ENCODE results near the gene SOCS1. TPM values are rescaled to one million over a fixed set of nuclear protein-coding genes. Genes with fewer than 3 reads are reported as not detected.
"Not testable (repeated sequence)": the region's sequence is repeated elsewhere in the genome, so short reads cannot be mapped to it uniquely, and the experiment has no call there.

Gene SOCS1
- polyA plus RNA-seq, 4 donors: 4.7 to 12.7 (median 7.2) TPM

GRCh38 chr16:11232302-11232851 is 23.6 kb downstream of the SOCS1 start:
- no peak for DNase-seq (ENCODE audit: low read depth in 4 of 4, low spot score in 2 of 4)

GRCh38 chr16:11231367-11231970 is 24.5 kb downstream of the SOCS1 start:
- DNase-seq (ENCODE audit: low read depth in 4 of 4, low spot score in 2 of 4): no peak

DNA sequence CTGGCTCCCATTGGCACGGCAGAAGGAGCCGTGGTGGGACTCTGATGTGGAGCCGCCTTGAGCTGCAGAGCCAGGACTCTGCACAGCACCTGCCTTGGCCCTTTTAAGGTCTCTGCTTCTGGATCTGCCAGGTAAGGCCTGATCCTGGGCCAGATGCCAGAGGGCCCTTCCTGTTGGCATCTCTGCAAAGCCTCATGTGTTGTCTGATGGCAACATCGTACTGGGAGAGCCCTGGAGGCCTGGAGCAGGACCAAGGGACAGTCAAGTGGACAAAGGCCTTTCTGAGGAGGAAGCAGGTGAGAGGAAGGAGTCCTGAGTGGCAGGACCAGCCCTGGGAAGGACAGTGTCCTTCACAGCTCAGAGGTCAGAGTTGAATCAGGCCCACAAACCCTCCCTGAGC is 26.1 kb downstream of the SOCS1 start:
- no peak for DNase-seq (ENCODE audit: low read depth in 4 of 4, low spot score in 2 of 4)

DNA sequence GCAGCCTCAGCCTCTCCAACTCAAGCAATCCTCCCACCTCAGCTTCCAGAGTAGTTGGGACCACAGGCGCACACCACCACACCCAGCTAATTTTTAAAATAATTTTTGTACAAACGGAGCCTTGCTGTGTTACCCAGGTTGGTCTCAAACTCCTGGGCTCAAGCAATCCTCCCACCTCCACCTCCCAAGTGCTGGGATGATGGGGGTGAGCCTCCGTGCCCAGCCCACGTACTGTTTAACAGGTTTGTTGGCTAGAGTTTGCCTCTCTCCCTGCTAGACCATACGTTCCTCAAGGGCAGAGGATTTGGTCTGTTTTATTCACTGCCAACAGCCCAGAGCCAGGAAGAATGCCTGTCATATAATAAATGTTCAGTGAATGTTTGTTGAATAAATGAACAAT is 26.6 kb downstream of the SOCS1 start:
- no peak for DNase-seq (ENCODE audit: low read depth in 4 of 4, low spot score in 2 of 4)

GRCh38 chr16:11225677-11226549 is 30.1 kb downstream of the SOCS1 start:
- DNase-seq (ENCODE audit: low read depth in 4 of 4, low spot score in 2 of 4): no peak

DNA sequence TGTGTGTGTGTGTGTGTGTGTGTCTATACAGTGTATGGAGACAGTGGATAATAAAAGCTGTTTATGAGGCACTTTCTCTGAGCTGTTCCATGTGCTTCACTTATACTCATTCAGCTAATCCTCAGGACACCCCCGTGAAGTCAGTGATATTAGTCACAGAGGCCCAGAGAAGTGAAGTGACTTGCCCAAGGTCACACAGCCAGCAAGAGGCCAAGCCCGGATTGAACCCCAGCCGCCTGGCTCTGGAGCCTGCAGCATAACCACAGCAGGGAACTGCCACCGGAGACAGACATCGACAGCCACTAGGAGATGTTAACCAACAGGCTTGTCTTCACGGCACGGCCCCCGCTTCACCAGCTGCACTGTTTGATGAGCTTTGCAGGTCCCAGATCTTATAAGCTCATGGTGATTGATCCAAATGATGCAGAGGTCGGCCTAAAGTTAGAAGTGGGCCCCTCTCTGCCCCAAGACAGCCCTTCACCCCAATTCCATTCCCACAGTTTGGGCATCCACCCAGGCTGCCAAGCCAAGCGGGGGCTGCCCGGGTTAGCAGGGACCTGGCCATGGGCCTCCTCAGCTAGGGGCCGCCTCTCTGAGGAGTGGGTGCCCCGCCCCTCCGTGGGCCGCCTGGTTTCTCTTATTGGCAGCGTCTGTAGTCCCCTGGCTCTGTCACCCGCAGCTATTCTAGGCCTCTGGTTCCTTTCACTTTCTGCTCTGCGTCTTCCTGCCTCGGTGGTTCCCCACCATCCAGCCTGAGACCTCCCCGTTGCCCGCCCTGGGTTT is 30.9 kb downstream of the SOCS1 start:
- no peak for DNase-seq (ENCODE audit: low read depth in 4 of 4, low spot score in 2 of 4)

DNA sequence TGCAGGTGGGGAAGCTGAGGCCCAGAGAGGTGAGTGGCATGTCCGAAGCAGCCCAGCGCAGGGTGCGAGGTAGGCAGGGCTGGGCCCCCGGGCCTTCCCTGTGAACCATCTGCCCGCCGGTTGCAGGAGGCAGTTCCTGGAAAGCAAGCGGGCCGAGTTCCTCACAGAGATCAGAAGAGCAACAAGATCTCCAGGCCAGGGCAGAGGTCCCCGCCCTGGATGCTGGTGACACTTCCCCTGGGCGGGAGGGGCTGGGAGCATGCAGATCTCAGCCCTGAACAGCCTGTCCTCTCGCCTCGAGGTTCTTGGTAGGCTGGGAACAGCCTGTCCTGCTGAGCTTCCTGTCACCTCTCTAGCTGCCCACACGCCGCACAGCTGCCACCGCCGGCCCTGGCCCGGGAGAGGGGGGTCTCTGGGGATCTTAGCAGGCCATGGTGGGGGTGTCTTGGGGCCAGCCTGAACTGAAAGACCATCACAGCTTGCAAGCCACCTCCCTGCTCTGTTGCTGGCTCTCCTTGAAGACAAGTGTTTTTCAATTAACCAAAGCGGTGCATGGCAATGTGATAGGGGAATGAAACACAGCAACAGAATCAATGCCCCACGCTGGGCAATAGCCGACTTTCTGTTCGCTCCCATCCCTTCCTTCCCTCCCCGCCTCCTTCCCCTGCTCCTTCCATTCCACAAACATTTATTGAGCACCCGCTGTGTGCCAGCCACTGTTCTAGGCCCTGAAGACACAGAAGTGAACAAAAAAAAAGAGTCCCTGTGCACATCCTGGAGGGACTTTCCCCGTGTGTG is 31.7 kb downstream of the SOCS1 start:
- DNase-seq (ENCODE audit: low read depth in 4 of 4, low spot score in 2 of 4): no peak

DNA sequence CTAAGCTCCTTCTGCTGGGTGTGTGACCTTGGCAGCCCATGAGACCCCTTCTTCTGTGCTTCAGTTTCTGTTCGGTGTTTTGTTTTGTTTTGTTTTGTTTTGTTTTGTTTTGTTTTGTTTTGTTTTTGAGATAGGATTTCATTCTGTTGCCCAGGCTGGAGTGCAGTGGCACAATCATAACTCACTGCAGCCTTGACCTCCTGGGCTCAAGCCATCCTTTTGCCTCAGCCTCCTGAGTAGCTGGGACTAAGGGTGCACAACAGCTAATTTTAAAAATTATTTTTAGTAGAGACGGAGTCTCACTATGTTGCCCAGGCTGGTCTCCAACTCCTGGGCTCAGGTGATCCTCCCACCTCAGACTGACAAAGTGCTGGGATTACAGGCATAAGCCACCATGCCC is 35.5 kb downstream of the SOCS1 start:
- not testable (repeated sequence) for DNase-seq (ENCODE audit: low read depth in 4 of 4, low spot score in 2 of 4)

GRCh38 chr16:11219178-11219577 is 36.8 kb downstream of the SOCS1 start:
- no peak for DNase-seq (ENCODE audit: low read depth in 4 of 4, low spot score in 2 of 4)

GRCh38 chr16:11218604-11218962 is 37.4 kb downstream of the SOCS1 start:
- DNase-seq (ENCODE audit: low read depth in 4 of 4, low spot score in 2 of 4): no peak

DNA sequence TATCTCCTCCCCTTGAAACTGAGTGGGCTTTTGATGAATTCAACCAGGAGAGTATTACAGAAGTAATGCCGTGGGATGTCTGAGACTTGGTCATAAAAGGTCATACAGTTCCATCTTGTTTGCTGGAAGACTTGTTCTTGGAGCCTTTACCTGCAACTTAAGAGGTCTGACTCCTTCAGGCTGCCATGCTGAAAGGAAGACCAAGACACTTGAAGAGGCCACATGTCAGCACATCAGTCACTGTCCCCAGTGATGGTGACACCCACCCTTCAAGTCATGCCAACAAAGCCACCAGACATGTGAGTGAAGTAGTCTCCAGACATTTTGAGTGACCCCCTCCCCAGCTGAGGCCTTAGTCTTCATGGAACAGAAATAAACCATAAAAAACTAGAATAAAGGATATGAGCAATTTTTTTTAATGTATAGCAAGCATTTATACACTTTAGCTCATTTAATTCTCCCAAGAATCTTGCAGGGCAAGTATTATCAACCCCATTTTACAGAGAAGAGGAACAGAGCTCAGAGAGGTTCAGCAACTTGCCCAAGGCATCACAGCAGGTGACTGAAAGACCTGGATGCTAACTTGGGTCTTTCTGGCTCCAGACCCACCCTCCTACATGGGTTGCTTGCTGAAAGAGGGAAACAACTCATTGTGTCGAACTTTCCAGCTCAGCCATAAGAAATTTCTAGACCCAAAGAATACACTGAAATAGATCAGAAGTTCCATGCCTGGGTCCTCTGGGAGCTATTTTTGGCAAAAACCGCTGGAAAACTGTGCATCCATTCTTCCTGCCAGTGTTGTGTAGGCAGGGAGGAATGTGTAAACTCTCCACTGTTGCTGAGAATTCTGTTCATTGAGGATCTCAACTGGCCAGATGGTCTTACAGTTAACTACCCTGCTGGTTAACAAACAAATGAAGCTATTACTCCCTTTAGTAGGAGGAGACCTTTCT is 38.1 kb downstream of the SOCS1 start:
- no peak for DNase-seq (ENCODE audit: low read depth in 4 of 4, low spot score in 2 of 4)

DNA sequence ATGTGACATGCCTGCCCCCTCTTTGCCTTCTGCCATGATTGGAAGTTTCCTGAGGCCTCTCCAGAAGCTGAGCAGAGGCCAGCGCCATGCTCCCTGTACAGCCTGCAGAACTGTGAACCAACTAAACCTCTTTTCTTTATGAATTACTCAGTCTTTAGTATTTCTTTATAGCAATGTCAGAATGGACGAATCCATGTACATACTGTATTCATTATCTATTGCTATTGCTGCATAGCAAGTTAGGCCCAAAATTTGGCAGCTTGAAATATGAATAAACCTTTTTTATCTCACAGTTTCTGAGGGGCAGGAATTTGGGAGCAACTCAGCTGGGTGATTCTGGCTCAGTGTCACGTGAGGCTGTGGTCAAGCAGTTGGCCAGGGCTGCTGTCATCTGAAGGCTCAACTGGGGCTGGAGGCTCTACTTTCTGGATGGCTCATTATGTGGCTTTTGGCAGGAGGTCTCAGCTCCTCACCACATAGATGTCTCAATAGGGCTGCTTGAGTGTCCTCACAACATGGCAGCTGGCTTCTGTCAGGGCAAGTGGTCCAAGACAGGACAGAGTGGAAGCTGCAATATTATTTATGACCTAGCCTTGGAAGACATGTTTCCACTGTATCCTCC is 40.0 kb downstream of the SOCS1 start:
- no peak for DNase-seq (ENCODE audit: low read depth in 4 of 4, low spot score in 2 of 4)

DNA sequence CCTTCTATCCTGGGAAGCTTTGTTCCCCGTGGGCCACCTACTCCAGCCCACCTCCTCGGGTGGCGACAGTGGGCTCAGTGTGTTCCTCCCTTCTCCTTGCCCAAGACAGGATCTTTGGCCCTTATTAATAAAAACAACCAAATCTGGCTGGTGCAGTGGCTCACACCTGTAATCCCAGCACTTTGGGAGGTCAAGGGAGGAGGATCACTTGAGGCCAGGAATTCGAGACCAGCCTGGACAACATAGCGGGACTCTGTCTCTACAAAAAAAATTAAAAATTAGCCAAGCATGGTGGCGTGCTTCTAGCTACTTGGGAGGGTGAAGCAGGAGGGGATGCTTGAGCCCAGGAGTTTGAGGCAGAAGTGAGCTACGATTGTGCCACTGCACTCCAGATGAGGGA is 42.2 kb downstream of the SOCS1 start:
- DNase-seq (ENCODE audit: low read depth in 4 of 4, low spot score in 2 of 4): no peak

GRCh38 chr16:11213373-11213772 is 42.6 kb downstream of the SOCS1 start:
- DNase-seq (ENCODE audit: low read depth in 4 of 4, low spot score in 2 of 4): no peak

DNA sequence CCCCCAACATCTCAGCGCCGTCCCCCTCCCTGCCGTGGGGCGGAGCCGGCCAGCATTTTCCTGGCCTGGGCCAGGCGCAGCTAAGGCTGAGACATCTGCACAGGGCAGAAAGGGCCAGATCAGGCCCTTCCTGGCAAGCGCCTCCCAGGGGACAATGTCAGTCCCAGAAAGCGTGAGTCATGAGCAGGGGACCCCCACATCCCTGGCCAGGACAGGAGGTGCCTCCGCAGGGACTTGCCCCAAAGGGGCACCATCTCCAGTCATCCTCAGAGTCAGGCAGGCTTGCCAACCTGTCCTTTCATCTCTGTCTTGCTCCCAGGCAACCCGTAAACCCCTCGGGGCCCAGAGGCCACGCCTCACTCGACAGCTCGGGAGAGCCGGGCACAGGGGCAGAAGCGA is 43.2 kb downstream of the SOCS1 start:
- no peak for DNase-seq (ENCODE audit: low read depth in 4 of 4, low spot score in 2 of 4)

DNA sequence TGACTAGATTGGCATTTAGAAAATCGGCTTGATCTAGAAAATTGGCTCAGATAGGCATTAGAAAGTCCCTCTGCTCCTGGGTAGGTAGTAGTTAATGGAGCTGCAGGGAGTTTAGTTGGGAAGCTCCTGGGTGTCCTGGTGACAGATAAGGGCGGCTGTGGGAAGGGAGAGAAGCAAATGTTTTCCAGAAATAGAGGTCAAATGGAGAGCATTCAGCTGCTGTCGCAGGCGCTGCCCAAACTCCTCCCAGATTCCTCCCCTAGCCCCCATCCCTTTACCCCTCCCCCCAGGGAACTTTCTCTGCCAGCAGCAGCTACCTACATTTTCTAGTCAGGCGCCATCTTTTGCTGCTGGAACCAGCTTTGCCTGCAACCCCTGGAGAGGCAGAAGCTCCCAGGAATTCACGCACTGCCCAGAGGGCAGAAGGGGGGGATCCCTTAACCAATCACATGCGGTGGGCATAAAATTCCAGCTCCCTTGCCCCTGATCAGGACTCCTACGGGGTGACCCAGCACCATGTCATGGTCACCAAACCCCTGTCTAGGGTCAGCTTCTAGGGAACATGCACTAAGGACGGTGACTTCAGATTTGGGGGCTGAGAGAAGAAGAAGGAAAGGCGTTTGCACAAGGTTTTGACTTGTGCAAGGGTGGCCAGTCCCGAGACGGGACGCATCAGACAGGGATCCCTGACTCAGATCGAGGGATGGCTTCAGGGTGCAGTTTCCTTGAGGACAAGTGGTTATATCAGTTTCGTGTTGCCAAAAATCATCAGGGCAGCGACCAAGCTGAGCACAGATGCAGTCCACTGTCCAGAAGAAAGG is 43.8 kb downstream of the SOCS1 start:
- no peak for DNase-seq (ENCODE audit: low read depth in 4 of 4, low spot score in 2 of 4)

DNA sequence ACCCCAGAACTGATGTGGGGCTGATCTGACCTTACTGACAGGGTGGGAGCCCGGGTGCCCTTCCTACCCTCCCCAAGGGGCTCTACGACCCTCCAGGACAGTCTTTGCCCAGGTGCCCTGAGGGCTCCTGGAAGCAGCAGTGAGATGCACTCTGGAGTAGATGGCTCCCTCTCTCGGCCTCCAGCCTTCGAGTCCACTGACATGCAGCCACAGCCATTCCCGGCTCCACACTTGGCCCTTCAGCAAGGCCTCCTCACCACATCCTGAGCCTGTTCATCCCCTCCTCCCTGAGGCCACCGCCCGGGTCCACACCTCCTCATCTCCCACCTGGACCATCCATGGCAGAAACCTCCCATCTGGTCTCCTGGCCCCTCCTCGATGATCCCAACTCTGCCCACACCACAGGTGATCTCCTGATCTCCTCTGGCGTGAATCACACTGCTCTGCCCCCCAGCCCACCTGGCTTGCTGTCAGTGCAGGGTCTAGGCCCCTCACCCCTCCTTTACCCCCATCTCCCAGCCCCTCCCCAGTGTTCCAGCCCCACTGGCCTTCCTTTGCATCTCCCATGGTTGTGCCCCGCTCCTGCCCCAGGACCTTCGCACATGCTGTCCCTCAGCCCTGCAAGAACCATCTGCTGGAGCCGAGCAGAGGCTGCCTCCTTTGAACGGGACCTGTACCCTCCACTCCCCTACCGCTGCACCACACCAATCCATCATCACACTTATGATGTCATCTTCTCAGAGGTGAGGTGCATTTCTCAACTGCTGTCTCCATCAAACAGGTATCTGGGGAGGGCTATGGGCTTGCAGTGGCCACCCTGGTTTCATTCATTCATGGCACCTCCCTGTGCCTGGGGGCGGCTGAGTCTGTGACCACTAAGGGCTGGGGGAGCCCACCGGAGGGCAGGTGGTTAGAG is 44.7 kb downstream of the SOCS1 start:
- DNase-seq (ENCODE audit: low read depth in 4 of 4, low spot score in 2 of 4): no peak
